Measurements from ENCODE around the gene ATP13A3.

The ATP13A3 gene

GRCh38 chr3:194492001-194492400 is 5.2 kb upstream of the ATP13A3 start:
- CTCF ChIA-PET = interaction anchor here (1.0 kb wide), 1 partner anchor 18 kb away, joined by 3 read pairs; no protein-coding TSS in a partner anchor
- POLR2A ChIA-PET = no interaction called here
- DNase-seq (ENCODE audit: extremely low spot score) = no peak
- TF ChIP-seq PKNOX1 (IDR thresholded peaks at IDR 0.05) (no peak), CTBP1 (IDR thresholded peaks at IDR 0.05; ENCODE audit: borderline replicate concordance) (no peak), L3MBTL2 (conservative IDR thresholded peaks at IDR 0.05) (no peak)

- ChIA-PET POLR2A (no interaction called here), CTCF (no interaction called here)
- TF ChIP-seq L3MBTL2 (conservative IDR thresholded peaks at IDR 0.05) = no peak
- TF ChIP-seq BHLHE40 (IDR thresholded peaks at IDR 0.05; ENCODE audit: borderline replicate concordance) = no peak
- no peak for TF ChIP-seq TARDBP (IDR thresholded peaks at IDR 0.05)
- no peak for TF ChIP-seq PKNOX1 (IDR thresholded peaks at IDR 0.05)
- TF ChIP-seq NFRKB (IDR thresholded peaks at IDR 0.05) = no peak
- DNase-seq (ENCODE audit: extremely low spot score) = no peak
These were observed 3.2 kb upstream of the ATP13A3 start for GRCh38 chr3:194489736-194490612.

DNA sequence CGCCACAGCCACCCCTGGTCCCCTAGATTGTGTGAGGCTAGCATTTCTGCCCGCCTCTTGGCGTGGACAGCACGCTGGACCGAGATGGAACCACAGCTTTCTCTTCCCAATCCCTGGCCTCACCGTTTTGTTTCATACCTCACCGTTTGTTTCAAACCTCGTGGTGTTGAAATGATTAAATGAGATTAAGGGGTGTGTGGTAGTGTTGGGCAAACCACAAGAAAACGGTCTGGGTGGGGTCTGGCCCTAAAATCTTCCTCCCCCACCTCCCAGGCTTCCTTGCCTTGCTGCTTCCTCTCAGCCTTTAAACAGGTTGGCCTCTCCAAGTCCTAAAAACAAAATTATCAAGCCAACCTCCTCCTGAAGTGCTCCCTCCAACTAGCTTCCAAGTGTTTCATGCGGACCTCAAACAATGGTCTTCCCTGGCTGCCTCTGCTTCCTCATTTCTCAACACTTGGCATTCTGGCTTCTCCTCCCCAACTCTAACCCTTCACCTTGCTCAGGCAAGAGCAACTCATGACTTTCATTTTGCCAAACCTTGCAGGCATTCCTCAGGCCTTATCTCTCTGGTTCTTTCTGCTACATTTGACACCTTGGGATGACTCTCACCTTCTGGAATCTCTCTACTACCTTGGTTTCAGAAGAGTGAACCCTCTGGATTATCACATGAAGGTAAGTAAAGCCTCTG is 1.4 kb upstream of the ATP13A3 start:
- DNase-seq (ENCODE audit: extremely low spot score) = no peak
- TF ChIP-seq PKNOX1 (IDR thresholded peaks at IDR 0.05) (no peak), HDGF (IDR thresholded peaks at IDR 0.05; ENCODE audit: borderline replicate concordance) (no peak), TARDBP (IDR thresholded peaks at IDR 0.05) (no peak), ARNT (IDR thresholded peaks at IDR 0.05) (no peak), SUZ12 (IDR thresholded peaks at IDR 0.05) (no peak), ELF4 (IDR thresholded peaks at IDR 0.05) (no peak), FOXM1 (IDR thresholded peaks at IDR 0.05; ENCODE audit: borderline replicate concordance) (no peak), L3MBTL2 (conservative IDR thresholded peaks at IDR 0.05) (no peak), FOXA1 (IDR thresholded peaks at IDR 0.05) (no peak), CTBP1 (IDR thresholded peaks at IDR 0.05; ENCODE audit: borderline replicate concordance) (no peak), ZNF384 (IDR thresholded peaks at IDR 0.05) (no peak), NFRKB (IDR thresholded peaks at IDR 0.05) (no peak), FOXK2 (IDR thresholded peaks at IDR 0.05) (no peak), LEF1 (IDR thresholded peaks at IDR 0.05; ENCODE audit: borderline replicate concordance) (no peak), BHLHE40 (IDR thresholded peaks at IDR 0.05; ENCODE audit: borderline replicate concordance) (no peak)
- CTCF ChIA-PET = no interaction called here
- POLR2A ChIA-PET = no interaction called here

DNA sequence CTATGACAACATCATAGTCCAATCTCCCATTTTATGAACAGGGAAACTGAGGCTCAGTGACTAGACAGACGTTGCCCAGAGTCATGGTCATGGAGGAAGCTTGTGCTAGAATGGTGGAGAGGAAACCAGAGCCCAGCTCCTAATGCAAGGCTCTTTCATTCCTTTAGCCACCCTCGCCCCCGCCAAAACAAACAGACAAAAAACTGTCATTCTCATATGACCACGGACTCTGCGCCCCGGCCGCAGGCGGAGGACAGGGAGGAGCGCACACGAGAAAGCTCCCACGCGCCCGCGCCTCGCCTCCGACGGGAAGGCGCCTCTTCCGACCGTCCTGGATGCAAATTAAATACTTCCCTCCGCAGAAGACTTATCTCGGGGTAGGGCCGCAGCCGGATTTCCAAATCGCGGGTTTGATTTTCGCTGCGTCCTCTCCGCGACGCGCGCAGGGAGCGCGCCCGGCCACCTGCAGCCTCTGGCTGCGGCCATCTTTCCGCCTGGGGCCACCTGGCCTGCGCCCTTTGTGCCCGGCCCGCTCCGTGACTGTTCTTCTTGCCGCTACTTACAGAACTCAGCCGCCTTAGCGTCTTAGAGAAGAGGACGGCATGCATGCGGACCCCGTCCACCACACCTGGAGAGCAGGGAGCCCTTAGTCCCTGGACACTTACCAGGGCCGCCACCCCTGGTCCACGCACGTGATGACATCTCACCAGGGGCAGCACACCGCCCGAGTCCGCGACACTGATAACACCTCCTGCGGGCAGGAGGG is 670 bp upstream of the ATP13A3 start:
- no peak for DNase-seq (ENCODE audit: extremely low spot score)
- CTCF ChIA-PET = interaction anchor here (0.6 kb wide), 1 partner anchor 27 kb away, joined by 3 read pairs; no protein-coding TSS in a partner anchor

More for the DNA sequence above, 670 bp upstream of the ATP13A3 start:
- TF ChIP-seq FOXK2 (IDR thresholded peaks at IDR 0.05) = no peak
- TF ChIP-seq ELF4 (IDR thresholded peaks at IDR 0.05) = no peak
- TF ChIP-seq SUZ12 (IDR thresholded peaks at IDR 0.05) = no peak
- no peak for TF ChIP-seq FOXA1 (IDR thresholded peaks at IDR 0.05)
- no peak for TF ChIP-seq PKNOX1 (IDR thresholded peaks at IDR 0.05)
- TF ChIP-seq ARNT (IDR thresholded peaks at IDR 0.05) = no peak
- TF ChIP-seq BHLHE40 (IDR thresholded peaks at IDR 0.05; ENCODE audit: borderline replicate concordance) = no peak
- no peak for TF ChIP-seq NFRKB (IDR thresholded peaks at IDR 0.05)
- TF ChIP-seq L3MBTL2 (conservative IDR thresholded peaks at IDR 0.05) = no peak
- TF ChIP-seq CTBP1 (IDR thresholded peaks at IDR 0.05; ENCODE audit: borderline replicate concordance) = no peak
- TF ChIP-seq HDGF (IDR thresholded peaks at IDR 0.05; ENCODE audit: borderline replicate concordance) = no peak
- no peak for TF ChIP-seq LEF1 (IDR thresholded peaks at IDR 0.05; ENCODE audit: borderline replicate concordance)
- POLR2A ChIA-PET = no interaction called here

Measured in HEK293T (cell line).